NCI-H2029 treated with DMSO at 0.1 percent for 48 hours (cell line): Measurements from ENCODE around the gene OAF.
"Not testable (repeated sequence)": the region's sequence is repeated elsewhere in the genome, so short reads cannot be mapped to it uniquely, and the experiment has no call there.

ENCODE experiments used
- DNase-seq: peaks from one replicate; lab custom pipeline; 2025; lab: John Stamatoyannopoulos, UW

OAF gene

DNA sequence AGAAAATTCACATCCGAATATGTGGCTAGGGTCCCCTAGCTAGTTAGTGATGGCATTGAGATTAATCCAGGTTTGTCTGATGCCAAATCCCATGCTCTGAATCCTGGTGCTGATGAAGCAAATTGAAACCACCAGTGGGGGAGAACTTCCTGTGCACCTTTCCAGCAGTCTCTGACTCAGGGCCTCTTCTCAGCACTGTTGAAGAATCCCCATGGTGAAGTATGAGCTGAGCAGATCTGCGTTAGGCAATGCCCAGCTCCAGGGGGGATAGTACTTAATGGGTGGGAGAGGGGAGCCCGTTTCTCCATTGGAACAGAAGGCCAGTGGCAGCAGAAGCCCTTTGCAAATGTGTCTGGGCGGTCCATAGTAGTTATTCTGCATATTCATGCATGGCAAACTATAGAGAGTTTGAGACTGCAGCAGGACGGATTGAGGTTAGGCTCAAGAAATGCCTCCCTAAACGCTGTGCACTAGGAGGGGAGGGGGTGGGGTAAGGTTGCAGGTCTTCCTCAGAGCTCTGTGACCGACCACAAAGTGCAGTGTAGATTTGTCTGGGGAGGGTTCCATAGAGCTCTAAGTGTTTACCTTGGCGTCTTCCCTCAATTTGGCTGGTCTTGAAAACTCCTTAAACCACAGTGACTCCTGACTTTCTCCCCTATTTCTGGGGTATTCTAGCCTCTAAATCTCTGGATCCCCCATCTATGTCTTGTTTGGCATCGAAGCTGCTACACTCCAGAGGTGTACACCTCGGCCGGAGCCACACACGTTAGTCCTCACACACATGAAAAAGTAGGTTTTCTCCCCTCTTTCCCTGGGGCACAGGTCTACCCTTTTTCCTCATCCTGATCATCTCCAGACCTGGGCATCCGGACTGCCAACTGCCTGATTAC is 33.9 kb downstream of the OAF start:
- no peak for DNase-seq

DNA sequence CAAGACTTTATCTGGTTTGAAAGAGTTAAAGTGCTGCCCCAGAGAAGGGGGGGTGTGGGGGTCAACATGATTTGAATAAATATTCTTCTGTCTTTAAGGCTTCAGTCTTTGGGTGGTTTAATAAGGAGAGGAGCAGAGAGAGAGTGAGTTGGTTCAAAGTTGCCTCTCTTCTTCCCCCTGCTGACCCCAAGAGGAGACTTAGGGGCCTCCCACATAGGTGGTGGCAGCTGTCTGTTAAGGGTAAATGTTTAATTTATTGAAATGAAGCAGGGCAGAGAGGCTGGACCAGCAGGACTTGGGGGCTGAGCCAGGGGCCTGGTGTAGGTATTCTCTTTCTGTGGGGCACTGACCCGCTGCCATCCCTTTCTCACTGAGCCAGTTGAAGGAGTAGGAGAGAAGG is 34.6 kb downstream of the OAF start:
- no peak for DNase-seq

DNA sequence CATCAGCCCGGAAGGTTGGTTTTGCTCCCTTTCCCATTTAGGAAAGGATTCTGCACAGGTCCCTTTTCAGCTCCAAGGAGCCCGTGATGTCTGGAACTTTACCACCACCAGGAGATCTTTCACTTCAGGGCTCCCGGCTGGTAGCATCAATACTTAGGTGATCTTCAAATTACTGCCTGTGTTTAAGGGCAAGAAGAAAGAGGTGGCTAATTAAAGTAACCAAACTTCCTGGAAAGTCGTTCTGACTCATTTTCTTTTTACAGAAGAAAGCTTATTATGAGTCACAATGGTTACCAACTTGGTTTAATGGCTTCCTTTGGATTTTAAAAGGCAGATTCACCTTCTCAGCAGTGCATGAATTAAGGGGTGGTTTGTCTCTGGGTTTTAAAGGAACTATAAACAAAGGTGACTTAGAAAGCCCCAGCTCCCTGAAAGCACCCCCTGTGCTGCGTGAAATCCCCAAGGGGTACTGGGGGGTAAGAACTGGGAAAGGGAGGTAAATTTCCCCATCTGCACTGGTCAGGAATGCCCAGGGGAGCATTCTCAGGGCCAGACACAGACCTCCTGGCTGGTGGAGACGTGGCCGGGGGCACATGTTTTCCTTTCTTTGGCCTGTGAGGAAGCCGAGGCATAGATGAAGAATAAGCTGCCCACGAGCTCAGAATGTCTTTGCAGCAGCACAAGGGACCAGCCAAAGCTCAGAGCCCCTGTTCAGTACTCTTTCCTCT is 37.9 kb downstream of the OAF start:
- DNase-seq = no peak

DNA sequence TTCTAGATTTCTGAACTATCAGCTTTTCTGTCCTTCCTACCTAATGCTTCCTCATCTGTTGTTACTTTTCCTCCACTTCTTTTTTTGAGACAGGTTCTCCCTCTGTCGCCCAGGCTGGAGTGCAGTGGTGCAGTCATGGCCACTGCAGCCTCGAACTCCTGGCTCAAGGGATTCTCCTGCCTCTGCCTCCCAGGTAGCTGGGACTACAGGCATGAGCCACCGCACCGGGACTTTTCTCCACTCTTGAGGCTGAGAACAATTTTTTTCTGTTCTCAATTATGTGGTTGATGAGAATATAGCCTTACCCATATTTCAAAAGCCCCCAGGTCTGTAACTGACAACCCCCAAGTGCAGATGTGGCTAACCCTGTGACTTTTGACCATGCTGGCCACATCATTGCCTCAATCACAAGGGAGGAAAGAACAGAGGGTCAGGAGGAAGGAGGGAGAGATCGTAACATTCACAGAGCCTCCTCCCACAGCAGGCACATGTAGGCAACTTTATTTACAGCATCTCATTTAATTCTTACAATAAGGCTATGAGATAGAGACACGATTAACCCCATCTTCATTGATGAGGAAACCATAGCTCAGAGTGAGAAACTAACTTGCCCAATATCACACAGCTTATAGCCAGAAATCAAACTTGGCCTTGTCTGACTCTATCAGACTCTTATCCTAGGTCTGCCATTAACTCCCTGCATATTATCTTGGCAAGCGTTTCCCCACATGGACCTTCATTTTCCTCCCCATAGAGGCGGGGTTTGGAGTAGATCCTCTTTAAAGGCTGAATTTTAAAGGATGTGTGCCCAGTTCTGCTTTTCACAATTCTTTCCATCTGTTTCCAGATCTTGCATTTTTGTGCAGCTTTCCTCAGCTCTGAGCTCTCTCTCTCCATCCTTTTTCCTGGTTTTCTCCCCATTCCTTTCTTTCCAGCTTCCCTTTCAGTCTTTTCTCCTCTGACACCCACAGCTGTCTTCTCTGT is 38.7 kb downstream of the OAF start:
- DNase-seq = no peak

DNA sequence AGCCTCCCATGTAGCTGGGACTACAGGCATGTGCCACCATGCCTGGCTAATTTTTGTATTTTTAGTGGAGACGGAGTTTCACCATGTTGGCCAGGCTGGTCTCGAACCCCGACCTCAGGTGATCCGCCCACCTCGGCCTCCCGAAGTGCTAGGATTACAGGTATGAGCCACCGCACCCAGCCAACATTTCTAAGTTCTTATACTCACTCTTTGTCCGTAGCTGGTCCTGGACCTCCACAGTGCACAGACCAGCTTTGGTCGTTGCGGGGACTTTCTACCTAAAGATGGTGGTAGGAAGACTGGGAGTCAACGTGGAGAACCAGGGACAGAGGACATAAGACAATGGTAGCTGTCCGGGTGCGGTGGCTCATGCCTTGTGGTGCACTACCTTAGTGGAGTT is 42.5 kb downstream of the OAF start:
- DNase-seq = not testable (repeated sequence)

DNA sequence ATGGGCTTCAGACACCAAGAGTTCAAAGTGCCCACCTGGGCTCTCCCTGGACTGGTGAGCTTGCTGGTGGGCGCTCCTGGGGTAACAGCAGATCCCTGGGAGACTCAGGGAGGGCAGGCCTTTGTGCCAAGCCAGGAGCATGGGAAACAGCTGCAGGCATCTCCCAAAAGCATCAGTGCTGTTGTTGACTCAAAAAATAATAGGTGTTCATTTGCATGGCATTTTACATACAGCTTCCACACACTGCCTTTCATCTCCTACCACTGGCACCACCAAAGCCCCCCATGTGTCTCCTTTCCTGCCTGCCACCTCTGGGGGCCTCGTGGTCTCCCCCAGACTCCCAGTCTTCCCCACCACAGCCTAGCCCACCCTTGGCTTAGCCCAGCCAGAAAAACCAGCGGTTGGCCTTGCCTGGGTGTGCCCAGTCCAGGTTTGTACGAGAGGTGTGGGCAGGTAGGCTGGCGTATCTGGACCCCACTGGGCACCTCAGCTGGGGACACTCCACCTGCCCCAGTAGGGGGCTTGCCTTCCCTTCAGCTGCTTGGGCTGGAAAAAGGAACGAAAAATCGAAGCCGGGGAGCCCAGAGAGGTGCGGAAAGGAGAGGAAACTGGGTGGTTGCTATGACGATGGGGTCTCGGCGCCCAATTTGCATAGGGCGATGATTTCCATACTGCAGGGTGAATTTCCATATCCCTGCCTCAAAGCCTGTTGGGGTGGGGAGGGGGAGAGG is 44.1 kb downstream of the OAF start:
- no peak for DNase-seq

DNA sequence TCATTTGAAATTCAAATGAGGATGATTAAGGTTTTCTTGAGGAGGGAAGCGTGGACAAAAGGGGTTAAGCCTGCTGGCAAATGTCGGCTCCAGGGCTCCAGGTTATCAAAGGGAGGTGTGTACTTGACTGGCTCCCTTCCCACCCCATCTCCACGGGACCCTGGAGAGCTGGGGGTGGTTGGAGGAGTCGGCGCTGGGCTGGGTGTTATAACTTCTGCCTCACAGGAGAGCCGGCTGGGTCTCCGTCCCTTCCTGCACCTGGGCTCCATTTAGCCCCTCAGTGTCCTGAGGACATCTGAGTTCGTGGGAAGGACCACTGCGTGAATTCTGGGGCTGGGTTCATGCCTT is 44.7 kb downstream of the OAF start:
- no peak for DNase-seq

DNA sequence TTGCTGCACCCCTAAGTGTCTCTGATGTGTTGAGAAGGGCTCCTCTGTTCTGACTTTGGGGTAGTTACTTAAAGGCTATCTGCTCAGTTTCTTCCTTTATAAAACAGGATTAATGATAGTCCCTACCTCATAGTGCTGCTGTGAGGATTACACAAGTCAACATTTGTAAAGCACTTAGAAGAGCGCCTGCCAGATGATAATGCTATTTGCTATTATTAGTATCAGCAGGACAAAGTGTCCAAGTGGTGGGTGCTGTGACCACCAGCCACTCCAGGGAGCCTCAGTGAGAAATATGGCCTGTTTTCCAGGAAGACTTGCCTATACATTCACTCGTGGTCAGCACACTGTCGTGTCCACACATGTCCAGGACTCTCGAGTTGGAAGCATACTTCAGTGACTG is 45.3 kb downstream of the OAF start:
- no peak for DNase-seq

DNA sequence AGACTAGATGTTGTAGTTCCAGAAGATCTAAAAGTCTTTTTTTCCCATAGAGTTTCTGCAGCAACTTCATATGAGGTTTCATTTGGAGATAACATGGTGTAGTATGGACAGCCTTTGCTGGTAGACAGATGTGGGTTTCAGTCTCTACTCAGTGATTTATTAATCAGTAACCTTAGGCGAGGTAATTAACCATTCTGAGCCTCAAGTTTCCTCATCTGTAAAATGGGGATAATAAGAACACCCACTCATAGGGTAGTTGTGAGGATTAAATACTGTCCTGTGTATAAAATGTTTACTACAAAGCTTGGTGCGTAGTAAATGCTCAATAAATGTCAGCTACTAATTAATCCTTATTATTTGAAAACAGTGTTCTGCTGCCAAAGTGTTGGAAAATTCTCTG is 45.9 kb downstream of the OAF start:
- DNase-seq = no peak

DNA sequence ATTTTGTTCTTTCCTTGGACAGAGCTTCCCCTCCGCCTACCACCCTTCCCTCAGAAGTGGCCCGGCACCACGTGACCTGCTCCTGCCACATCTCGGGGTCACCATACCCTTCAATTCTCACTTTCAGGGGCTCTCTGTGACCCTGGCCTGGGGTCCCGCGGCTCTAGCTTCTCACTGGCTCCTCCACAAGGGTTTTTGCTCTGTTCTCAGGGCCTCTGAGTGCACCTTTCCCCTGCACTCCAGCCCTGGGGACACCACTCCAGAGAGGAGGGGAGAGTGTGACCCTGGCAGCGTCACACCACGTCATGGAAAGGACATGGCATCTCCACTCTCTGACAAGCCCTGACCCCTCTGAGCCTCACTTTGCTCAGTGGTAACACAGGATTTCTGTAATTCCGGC is 46.5 kb downstream of the OAF start:
- no peak for DNase-seq

DNA sequence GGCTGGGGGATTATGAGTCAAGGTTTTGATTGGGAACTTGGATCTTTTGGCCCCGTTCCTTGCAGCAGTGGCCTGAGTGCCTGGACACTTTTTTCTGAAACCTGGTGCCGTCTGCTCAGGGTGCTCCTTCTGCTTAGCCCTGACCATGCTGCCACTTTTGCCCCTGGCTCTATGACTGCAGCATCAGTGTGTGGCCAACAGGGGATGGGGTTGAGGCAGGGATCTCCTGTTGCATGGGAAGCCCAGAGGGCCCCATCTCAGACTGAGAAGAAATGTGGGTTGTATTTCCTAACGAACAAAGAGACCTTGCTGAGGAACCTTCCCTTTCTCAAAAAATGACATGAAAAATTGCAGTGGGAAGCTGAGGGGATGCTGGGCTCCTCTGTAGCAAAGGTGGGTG is 47.8 kb downstream of the OAF start:
- DNase-seq = no peak

DNA sequence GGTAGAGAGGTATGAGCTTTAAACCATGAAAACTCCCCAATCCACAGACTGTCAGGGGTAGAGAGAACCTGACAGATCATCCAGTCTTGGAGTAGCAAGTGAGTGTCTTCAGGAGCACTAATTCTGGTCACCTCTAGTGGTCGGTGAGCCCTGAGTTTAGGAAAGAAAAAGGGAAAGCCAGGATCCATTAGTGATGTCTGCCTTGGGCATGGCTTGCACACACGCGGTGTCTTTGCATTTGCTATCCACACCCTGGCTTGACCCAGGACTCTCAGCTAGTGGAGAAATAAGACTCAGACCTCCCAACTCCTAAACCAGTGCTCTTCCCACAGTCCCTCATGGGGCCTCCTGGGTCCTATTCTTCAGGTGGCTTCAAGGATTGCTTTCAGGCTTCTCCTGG is 48.4 kb downstream of the OAF start:
- no peak for DNase-seq

DNA sequence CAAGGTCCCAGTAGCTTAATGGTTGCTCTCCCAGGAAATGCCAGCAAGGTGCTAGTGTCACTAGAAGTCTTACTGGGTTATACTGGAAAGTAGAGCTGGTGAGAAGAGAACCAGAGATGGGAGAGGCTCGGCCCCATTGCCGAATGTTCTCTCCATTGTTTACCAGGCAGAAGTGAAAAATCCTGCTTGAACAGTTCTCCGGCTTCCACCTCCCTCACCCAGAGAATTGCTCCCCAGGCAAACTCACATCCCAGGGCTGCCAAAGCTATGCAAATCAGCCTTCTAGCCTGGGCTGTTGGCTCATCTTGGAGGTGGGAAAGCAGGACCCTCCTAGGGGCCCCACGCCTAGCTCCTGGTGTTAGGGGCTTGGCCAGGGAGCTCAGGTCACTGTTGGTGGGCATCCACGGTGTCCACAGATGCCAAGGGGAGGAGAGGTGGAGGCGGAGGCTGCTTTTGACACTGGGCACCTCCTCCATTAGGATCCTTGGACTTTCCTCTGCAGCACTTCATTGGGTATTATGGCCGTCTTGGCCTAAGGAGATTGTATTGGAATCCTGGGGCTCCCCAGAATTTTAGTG is 49.2 kb downstream of the OAF start:
- no peak for DNase-seq

DNA sequence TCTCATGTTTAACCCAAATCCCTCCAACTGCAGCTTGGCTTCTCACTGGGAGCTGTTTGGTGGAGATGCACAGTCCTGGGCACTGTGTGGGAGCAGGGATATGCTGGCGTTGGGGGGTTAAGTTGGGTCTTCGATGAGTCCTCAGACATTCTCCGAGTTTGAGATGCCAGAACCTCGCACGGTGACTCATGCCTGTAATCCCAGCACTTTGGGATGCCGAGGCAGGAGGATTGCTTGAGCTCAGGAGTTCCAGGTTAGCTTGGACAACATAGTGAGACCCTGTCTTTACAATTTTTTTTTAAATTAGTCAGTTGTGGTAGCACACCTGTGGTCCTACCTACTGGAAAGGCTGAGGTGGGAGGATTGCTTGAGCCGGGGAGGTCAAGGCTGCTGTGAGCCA is 49.8 kb downstream of the OAF start:
- no peak for DNase-seq

DNA sequence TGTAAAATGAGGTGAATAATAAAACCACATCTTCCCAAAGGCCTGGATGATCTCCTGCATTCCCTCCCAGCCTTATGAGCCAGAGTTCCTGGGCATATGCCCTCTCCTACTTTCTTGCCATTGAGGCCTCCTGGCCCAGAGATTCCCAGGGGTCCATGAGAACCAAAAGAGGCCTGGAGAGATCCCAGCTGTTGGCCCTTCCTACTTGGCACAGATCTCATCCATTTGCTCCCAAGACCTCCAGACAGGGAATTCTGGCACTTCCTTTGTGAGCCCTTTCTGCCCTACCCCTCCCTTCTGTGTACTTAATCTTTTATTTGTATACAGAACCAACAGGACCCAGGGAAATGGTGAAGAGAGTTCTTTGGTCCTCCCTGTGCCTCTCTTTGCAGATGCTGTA is 50.5 kb downstream of the OAF start:
- no peak for DNase-seq

DNA sequence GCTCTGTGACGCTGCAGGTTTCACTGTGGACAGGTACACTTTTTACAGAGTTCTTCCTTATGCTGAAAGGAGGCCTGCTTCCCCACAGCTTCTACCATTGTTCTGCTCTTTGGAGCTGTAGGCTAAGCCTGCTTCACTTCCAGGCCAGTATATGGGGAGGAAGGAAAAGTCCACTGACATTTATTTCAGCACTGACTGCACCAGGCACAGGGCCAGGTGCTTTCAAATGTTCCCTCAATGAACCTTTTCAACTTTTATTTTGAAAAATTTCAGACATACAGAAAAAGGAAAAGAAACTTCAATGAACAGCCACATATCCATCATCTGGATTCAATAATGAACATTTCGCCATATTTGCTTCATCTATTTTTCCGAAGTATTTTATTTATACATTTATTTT is 51.1 kb downstream of the OAF start:
- no peak for DNase-seq

DNA sequence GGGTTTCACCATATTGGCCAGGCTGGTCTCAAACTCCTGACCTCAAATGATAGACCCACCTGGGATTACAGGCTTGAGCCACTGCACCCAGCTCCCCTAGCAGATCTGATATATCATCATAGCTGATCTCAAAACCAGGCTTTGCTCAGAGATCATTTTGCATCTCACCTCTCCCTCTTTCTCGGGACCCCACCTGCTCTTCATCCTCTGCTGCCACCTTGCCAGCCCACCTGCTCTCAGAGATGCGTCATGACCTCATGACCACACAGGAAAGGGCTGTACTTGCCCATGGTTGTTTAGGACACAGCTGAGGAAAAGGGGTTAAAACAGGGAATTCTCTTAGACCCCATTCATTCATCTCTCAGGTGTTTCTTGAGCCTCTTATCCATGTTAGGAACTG is 56.5 kb downstream of the OAF start:
- DNase-seq = no peak

DNA sequence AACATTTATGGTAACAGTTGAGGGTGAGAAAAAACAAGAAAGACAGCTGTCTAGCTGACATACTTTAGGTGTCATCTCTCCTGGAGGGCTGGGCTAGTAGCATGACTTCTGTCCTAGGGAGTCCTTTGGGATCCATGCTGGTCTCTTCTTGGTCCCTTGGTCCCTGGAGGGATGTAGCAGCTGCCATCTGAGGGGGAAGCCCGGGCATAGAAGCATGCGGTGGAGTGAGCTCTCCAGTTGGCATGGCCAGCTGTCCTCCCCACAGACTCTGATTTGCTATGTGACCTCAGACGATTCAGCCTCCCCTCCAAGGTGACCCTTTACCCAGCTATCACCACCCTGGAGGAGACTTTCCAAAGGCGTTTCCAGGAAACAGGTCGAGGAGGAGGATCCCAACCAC is 57.9 kb downstream of the OAF start:
- DNase-seq = no peak

DNA sequence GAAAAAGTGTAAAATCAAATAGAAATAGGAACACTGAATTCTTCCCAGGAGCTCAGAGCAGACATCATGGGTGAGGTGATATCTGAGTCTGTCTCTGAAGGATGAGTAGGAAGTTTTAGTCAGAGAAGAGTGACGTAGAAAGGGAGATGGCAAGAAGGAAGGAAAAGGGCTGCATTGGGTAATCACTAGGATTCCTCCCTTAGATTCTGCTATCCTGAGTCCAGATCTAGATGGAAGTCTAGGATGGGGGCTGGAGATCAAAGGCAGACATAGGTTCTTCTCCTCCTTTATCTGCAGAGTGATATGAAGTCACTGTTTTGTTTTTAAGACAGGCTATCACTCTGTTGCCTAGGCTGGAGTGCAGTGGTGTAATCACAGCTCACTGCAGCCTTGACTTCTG is 59.6 kb downstream of the OAF start:
- no peak for DNase-seq

DNA sequence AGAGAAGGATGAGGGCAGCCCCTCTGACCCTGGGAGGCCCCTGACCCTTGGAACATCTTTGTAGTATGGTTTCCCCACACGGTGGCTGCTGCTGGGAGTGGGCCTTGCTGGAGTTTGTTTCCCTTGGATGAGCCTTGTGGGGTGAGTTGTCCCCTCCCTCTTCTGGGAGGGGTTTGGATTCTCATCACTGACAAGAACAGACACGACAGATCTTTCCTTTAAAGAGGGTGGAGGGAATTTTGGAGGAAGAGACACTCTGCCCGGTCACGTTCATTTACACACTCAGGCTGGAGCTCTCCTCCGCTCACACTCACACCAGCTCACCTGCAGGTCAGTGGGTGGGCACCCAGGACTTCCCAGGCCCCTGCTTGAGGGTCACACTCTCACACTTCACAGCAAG is 60.8 kb downstream of the OAF start:
- no peak for DNase-seq

DNA sequence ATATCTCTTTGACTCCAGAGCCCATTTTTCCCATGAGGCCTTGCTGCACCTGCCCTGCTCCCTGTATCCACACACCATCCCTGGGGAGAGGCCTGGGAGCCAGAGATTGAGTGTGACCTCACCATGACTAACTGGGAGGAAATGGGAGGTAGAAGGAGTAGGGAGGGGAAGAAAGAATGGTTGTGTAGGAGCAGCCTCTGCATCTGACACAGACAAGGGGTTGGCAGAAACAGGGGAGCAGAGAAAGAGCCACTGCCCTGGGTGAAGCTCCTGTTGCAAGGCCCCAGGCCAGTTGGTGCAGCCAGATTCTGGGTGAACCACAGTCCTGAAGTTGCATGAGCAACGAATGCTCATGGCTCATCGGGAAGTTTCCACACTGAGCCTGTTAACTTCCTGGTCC is 61.5 kb downstream of the OAF start:
- DNase-seq = no peak

DNA sequence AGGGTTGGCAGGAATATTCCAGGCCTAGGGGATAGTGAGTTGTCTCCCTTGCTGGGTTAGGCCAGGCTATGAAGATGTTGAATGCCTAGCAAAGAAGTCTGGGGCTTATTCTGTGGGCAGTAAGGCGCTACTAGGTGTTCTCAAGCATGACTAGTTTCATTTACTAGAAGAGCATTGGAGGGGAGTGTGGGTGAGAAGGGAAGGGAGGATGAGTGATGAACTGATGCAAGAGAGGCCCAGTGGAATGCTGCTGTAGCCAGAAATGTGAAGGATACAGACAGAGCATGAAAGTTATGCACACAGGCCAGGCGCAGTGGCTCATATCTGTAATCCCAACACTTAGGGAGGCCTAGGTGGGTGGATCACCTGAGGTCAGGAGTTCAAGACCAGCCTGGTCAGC is 62.6 kb downstream of the OAF start:
- no peak for DNase-seq
